Endodermal cell (in vitro differentiated cells): ENCODE measurements around the gene NSUN6. TPM values are rescaled to one million over a fixed set of nuclear protein-coding genes. Genes with fewer than 3 reads are reported as not detected.
A peak's percentile ranks its signal among the peaks of the same experiment; 100 is the strongest.

Experiments
- DNase-seq: peaks from one replicate; pipeline ENCODE4 v3.0.0-alpha.2; 2017
- H3K27ac ChIP-seq: 2 replicates; pipeline ENCODE4 v1.5.1; 2013; ENCODE audit warnings: mild to moderate bottlenecking, low read depth, low read length, moderate library complexity
- H3K27me3 ChIP-seq: 2 replicates; pipeline ENCODE4 v1.6.1; 2013; ENCODE audit warnings: mild to moderate bottlenecking, low read length, moderate library complexity; ENCODE audit not compliant: insufficient read depth, control insufficient read depth, poor library complexity, severe bottlenecking
- H3K36me3 ChIP-seq: 2 replicates; pipeline ENCODE4 v1.7.0; 2013; ENCODE audit warnings: mild to moderate bottlenecking, low read length, moderate library complexity; ENCODE audit not compliant: control insufficient read depth, insufficient read depth
- H3K4me1 ChIP-seq: one replicate; pipeline ENCODE4 v1.7.0; 2013; ENCODE audit warnings: low read length; ENCODE audit not compliant: control insufficient read depth, insufficient read depth
- H3K4me3 ChIP-seq: 2 replicates; pipeline ENCODE4 v1.5.1; 2013; ENCODE audit warnings: mild to moderate bottlenecking, low read length, moderate library complexity
- H3K9ac ChIP-seq: 2 replicates; pipeline ENCODE4 v1.6.1; 2013; ENCODE audit warnings: mild to moderate bottlenecking, low read length, moderate library complexity; ENCODE audit not compliant: poor library complexity, severe bottlenecking; ENCODE audit errors: extremely low read depth
- H3K9me3 ChIP-seq: 2 replicates; pipeline ENCODE4 v1.6.1; 2013; ENCODE audit warnings: mild to moderate bottlenecking, low read length, moderate library complexity; ENCODE audit not compliant: control insufficient read depth
- H3K27ac Mint-ChIP-seq: 2 replicates; pipeline ENCODE4 v1.8.0; 2020; ENCODE audit warnings: mixed read lengths
- H3K27me3 Mint-ChIP-seq: 2 replicates; pipeline ENCODE4 v1.8.0; 2021; ENCODE audit warnings: mild to moderate bottlenecking, mixed read lengths; ENCODE audit not compliant: insufficient read depth
- H3K36me3 Mint-ChIP-seq: 2 replicates; pipeline ENCODE4 v1.8.0; 2020; ENCODE audit warnings: low read depth, mixed read lengths
- H3K4me1 Mint-ChIP-seq: 2 replicates; pipeline ENCODE4 v1.8.0; 2020; ENCODE audit warnings: mixed read lengths
- H3K4me3 Mint-ChIP-seq: 2 replicates; pipeline ENCODE4 v1.8.0; 2020; ENCODE audit warnings: mild to moderate bottlenecking, moderate library complexity, mixed read lengths
- H3K9me3 Mint-ChIP-seq: 2 replicates; pipeline ENCODE4 v1.8.0; 2020; ENCODE audit warnings: mild to moderate bottlenecking, mixed read lengths
- CTCF ChIP-seq: fragments of 200-600 bp; sonication (generic); conservative IDR thresholded peaks from 2 replicates; pipeline ENCODE4 v1.5.0; 2021; ENCODE audit warnings: antibody characterized with exemption, mild to moderate bottlenecking
- WGBS, 2 experiments: methylation state at CpG; one replicate each; pipeline versions ENCODE4 v1.1.5 to v1.1.7; 2013; ENCODE audit warnings: missing lambda C conversion rate in 2 of 2, mixed read lengths in 1 of 2; ENCODE audit not compliant: insufficient coverage in 1 of 2, insufficient read length in 1 of 2; 5-methylcytosine and 5-hydroxymethylcytosine counted together
- total RNA-seq, 2 donors: library from RNA; stranded (reverse); fragmentation: NEBNext Ultra II Directional in 1 of 2; extraction: Animal tissue kit (Norgen Biotek cat#: 25700) in 1 of 2; gene quantifications; 2 replicates in 1 of 2; 3 replicates in 1 of 2; pipeline ENCODE4 v1.2.1, GENCODE V29; 2021

Gene NSUN6
- total RNA-seq, 2 donors from 2014 or later = 10.6 to 15.4 TPM

- no peak overlapping the region for H3K27ac Mint-ChIP-seq
Measured at GRCh38 chr10:18500576-18500975, 150.8 kb downstream of the NSUN6 start.

DNA sequence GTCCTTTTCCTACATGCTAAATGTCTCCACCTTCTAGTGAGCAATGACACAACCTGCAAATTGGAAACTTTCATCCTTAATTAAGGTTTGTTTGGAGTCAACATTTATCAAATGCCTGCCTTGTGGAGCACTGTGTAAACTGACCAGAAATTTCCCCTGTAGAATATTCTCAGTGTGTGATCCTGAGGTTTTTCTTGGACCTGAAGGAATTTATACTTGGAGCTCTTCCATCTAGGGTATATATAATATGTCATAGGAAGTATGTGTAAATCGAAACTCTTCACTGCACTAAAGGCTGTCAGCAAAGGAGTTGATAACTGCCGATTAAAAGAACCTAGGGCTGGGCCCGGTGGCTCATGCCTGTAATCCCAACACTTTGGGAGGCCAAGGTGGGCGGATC is 152.4 kb downstream of the NSUN6 start:
- Mint-ChIP-seq H3K9me3 (no peaks in the 10 kb centered on the region), H3K4me1 (peaks cover 13% of the 10 kb centered on the region), H3K36me3 (no peaks in the 10 kb centered on the region), H3K27me3 (no peaks in the 10 kb centered on the region), H3K27ac (no peak overlapping the region), H3K4me3 (no peak overlapping the region)
- DNase-seq = no peak
- Histone ChIP-seq H3K27ac (no peak overlapping the region), H3K9me3 (no peaks in the 10 kb centered on the region), H3K4me3 (no peak overlapping the region), H3K27me3 (no peaks in the 10 kb centered on the region), H3K4me1 (no peaks in the 10 kb centered on the region), H3K36me3 (no peaks in the 10 kb centered on the region), H3K9ac (no peak overlapping the region)
- no peak for TF ChIP-seq CTCF
- WGBS, 2 experiments = 94 to 100% methylated on average over 1 to 4 of the region's 4 CpGs

More at GRCh38 chr10:18500576-18500975, 150.8 kb downstream of the NSUN6 start:
- no peak overlapping the region for H3K4me3 ChIP-seq
- DNase-seq = no peak
- WGBS, 2 experiments = 91 to 93% methylated on average over 7 of the region's 7 CpGs
- no peaks in the 10 kb centered on the region for H3K4me1 ChIP-seq
- Mint-ChIP-seq H3K27me3 (no peaks in the 10 kb centered on the region), H3K36me3 (no peaks in the 10 kb centered on the region), H3K4me3 (no peak overlapping the region), H3K9me3 (no peaks in the 10 kb centered on the region), H3K4me1 (peaks cover 13% of the 10 kb centered on the region)
- H3K9ac ChIP-seq = no peak overlapping the region
- H3K27me3 ChIP-seq = no peaks in the 10 kb centered on the region
- no peaks in the 10 kb centered on the region for H3K9me3 ChIP-seq
- H3K36me3 ChIP-seq = no peaks in the 10 kb centered on the region
- TF ChIP-seq CTCF = no peak
- H3K27ac ChIP-seq = no peak overlapping the region

DNA sequence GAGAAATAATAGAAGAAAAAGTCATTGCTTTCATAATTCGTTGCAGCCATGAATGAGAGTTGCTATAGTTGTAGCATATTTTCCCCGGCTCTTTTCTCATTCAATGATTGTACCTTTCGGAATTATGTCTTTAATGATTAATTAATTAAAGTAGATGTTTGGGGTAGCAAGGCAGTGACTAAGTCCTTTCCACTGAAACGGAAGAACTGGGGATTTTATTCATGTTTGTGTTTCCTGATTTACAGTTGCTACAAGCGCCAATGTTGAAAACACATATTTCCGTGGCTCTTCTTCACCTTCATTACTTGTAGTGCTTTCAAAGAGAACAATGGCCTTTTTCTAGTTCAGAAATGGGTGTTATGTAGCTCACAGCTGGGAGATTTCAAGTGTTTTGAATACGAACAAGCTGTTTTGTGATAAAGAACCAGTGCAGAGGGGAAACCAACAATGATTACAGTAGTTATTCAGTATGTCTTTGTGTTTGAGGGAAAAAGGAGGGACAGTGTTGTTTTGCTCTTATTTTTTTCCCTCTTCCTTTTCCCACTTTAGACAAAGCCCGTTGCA is 153.5 kb downstream of the NSUN6 start:
- no peak overlapping the region for H3K4me3 ChIP-seq
- H3K9me3 ChIP-seq = no peaks in the 10 kb centered on the region
- H3K4me1 Mint-ChIP-seq = peaks cover 13% of the 10 kb centered on the region
- no peaks in the 10 kb centered on the region for H3K27me3 ChIP-seq
- TF ChIP-seq CTCF = no peak
- no peaks in the 10 kb centered on the region for H3K4me1 ChIP-seq
- no peak overlapping the region for H3K27ac ChIP-seq
- 82% methylated on average over 5 to 8 of the region's 8 CpGs for WGBS, 2 experiments
- no peak overlapping the region for H3K4me3 Mint-ChIP-seq
- H3K27ac Mint-ChIP-seq = peak overlapping the region; percentile 16
- H3K9me3 Mint-ChIP-seq = no peaks in the 10 kb centered on the region
- no peaks in the 10 kb centered on the region for H3K27me3 Mint-ChIP-seq
- H3K36me3 ChIP-seq = no peaks in the 10 kb centered on the region
- no peaks in the 10 kb centered on the region for H3K36me3 Mint-ChIP-seq
- no peak for DNase-seq
- no peak overlapping the region for H3K9ac ChIP-seq

Other genes with a start within 250 kb of the NSUN6 start
- 10 to 100 TPM; 44.8 to 55.4 TPM for gene ARL5B, start 7.8 kb upstream of the NSUN6 start, total RNA-seq